ENCODE measurements around the gene FYN. TPM values are rescaled to one million over a fixed set of nuclear protein-coding genes. Genes with fewer than 3 reads are reported as not detected.

FYN gene
- total RNA-seq, 1 donor from 2014 or later: 130 TPM

- no peaks in the 10 kb centered on the region for H3K27me3 ChIP-seq
- intact Hi-C loops (cut with DNase I): no loop called here
- TF ChIP-seq POLR2A (IDR thresholded peaks at IDR 0.05): no peak
- TF ChIP-seq CTCF (IDR thresholded peaks at IDR 0.05): no peak
- no peak for TF ChIP-seq POLR2AphosphoS5 (IDR thresholded peaks at IDR 0.05; ENCODE audit: insufficient read depth in 1 of 2, low read depth in 1 of 2)
- H3K27ac ChIP-seq: peak overlapping the region; percentile 59
- H3K36me3 ChIP-seq: no peaks in the 10 kb centered on the region
- H3K9me3 ChIP-seq: no peaks in the 10 kb centered on the region
- H3K4me3 ChIP-seq: no peak overlapping the region
- H3K4me1 ChIP-seq: peaks cover 53% of the 10 kb centered on the region
- DNase-seq (ENCODE audit: extremely low spot score in 2 of 2): no peak
Observed at GRCh38 chr6:111825439-111826086, 47.7 kb downstream of the FYN start.

GRCh38 chr6:111824608-111825337 is 48.5 kb downstream of the FYN start:
- Histone ChIP-seq H3K4me1 (peaks cover 45% of the 10 kb centered on the region), H3K27me3 (no peaks in the 10 kb centered on the region), H3K4me3 (no peak overlapping the region), H3K36me3 (no peaks in the 10 kb centered on the region), H3K9me3 (no peaks in the 10 kb centered on the region), H3K27ac (peak overlapping the region; percentile 59)
- intact Hi-C loops (cut with DNase I): no loop called here
- TF ChIP-seq POLR2AphosphoS5 (IDR thresholded peaks at IDR 0.05; ENCODE audit: insufficient read depth in 1 of 2, low read depth in 1 of 2) (no peak), CTCF (IDR thresholded peaks at IDR 0.05) (no peak), POLR2A (IDR thresholded peaks at IDR 0.05) (no peak)
- no peak for DNase-seq (ENCODE audit: extremely low spot score in 2 of 2)

GRCh38 chr6:111823831-111824607 is 49.2 kb downstream of the FYN start:
- no peak for TF ChIP-seq POLR2A (IDR thresholded peaks at IDR 0.05)
- TF ChIP-seq POLR2AphosphoS5 (IDR thresholded peaks at IDR 0.05; ENCODE audit: insufficient read depth in 1 of 2, low read depth in 1 of 2): peak in 1 of 2 donors; percentile 61
- Histone ChIP-seq H3K27me3 (no peaks in the 10 kb centered on the region), H3K27ac (peak overlapping the region; percentile 59), H3K4me1 (peaks cover 48% of the 10 kb centered on the region), H3K4me3 (no peak overlapping the region), H3K36me3 (no peaks in the 10 kb centered on the region), H3K9me3 (no peaks in the 10 kb centered on the region)
- no peak for DNase-seq (ENCODE audit: extremely low spot score in 2 of 2)
- intact Hi-C loops (cut with DNase I): no loop called here

GRCh38 chr6:111823012-111823411 is 50.2 kb downstream of the FYN start:
- Histone ChIP-seq H3K27ac (peak overlapping the region; percentile 59), H3K9me3 (no peaks in the 10 kb centered on the region), H3K4me1 (peaks cover 58% of the 10 kb centered on the region), H3K4me3 (no peak overlapping the region), H3K27me3 (no peaks in the 10 kb centered on the region), H3K36me3 (no peaks in the 10 kb centered on the region)
- no peak for DNase-seq (ENCODE audit: extremely low spot score in 2 of 2)
- TF ChIP-seq POLR2AphosphoS5 (IDR thresholded peaks at IDR 0.05; ENCODE audit: insufficient read depth in 1 of 2, low read depth in 1 of 2) (no peak), CTCF (IDR thresholded peaks at IDR 0.05) (no peak), POLR2A (IDR thresholded peaks at IDR 0.05) (no peak)
- intact Hi-C loops (cut with DNase I): no loop called here

GRCh38 chr6:111819458-111819857 is 53.8 kb downstream of the FYN start:
- DNase-seq (ENCODE audit: extremely low spot score in 2 of 2): no peak

More at GRCh38 chr6:111819458-111819857, 53.8 kb downstream of the FYN start:
- Histone ChIP-seq H3K27ac (peak overlapping the region; percentile 49), H3K4me3 (no peak overlapping the region), H3K9me3 (no peaks in the 10 kb centered on the region), H3K36me3 (no peaks in the 10 kb centered on the region), H3K27me3 (no peaks in the 10 kb centered on the region), H3K4me1 (peaks cover 32% of the 10 kb centered on the region)
- intact Hi-C loops (cut with DNase I): no loop called here
- no peak for TF ChIP-seq POLR2AphosphoS5 (IDR thresholded peaks at IDR 0.05; ENCODE audit: insufficient read depth in 1 of 2, low read depth in 1 of 2)
- TF ChIP-seq POLR2A (IDR thresholded peaks at IDR 0.05): no peak
- no peak for TF ChIP-seq CTCF (IDR thresholded peaks at IDR 0.05)

Data from vagina (tissue), 2 donors.